Measurements from ENCODE around the gene IL32. TPM values are rescaled to one million over a fixed set of nuclear protein-coding genes. Genes with fewer than 3 reads are reported as not detected.
A peak's percentile ranks its signal among the peaks of the same experiment; 100 is the strongest.

Gene IL32
- total RNA-seq, 1 experiment from 2014 or later, result 4.7 TPM

GRCh38 chr16:3017794-3018506 lies 47.5 kb upstream of the IL32 start, which contains the start of gene CLDN6 (continued):
- TF ChIP-seq CBFB (CRISPR knock-in tag; IDR thresholded peaks at IDR 0.05; ENCODE audit: low read depth), result peak; percentile 92
- TF ChIP-seq SMAD3 (CRISPR knock-in tag; IDR thresholded peaks at IDR 0.05; ENCODE audit: borderline replicate concordance), result peak; percentile 71; the same call in 1 of the 2 replicates
- peak; percentile 59 for TF ChIP-seq USF2 (CRISPR knock-in tag; IDR thresholded peaks at IDR 0.05)
- TF ChIP-seq E2F5 (CRISPR knock-in tag; IDR thresholded peaks at IDR 0.05), result peak; percentile 72
- peak; percentile 51; the same call in 1 of the 2 replicates for TF ChIP-seq NR1H2 (CRISPR knock-in tag; IDR thresholded peaks at IDR 0.05)
- TF ChIP-seq ARID4B (CRISPR knock-in tag; IDR thresholded peaks at IDR 0.05; ENCODE audit: borderline replicate concordance), result no peak; the same call in 1 of the 2 replicates

GRCh38 chr16:3019594-3020246 lies 45.7 kb upstream of the IL32 start:
- H3K9me3 Mint-ChIP-seq, result no peaks in the 10 kb centered on the region
- H3K27me3 Mint-ChIP-seq (ENCODE audit: low read depth), result peaks cover 2% of the 10 kb centered on the region; the same call in 1 of the 2 replicates
- CTCF ChIA-PET, result interaction anchor here (0.7 to 8.6 kb wide), 16 partner anchors 12 to 146 kb away, joined by 3 to 360 read pairs (median 4); partner anchors contain the start of genes CLDN9, FLYWCH1, KREMEN2 and ZSCAN10
- ATAC-seq (no peak), DNase-seq (ENCODE audit: low spot score) (no peak)
- H3K36me3 Mint-ChIP-seq, result peaks cover 23% of the 10 kb centered on the region
- H3K4me1 Mint-ChIP-seq, result peaks cover 59% of the 10 kb centered on the region
- peak overlapping the region; percentile 98 for H3K27ac Mint-ChIP-seq
- TF ChIP-seq GTF2I (CRISPR knock-in tag; conservative IDR thresholded peaks at IDR 0.05), result no peak
- TF ChIP-seq NR2C2 (CRISPR knock-in tag; IDR thresholded peaks at IDR 0.05), result no peak
- TF ChIP-seq NFYB (CRISPR knock-in tag; conservative IDR thresholded peaks at IDR 0.05; ENCODE audit: low read depth), result no peak
- TF ChIP-seq HMGA2 (CRISPR knock-in tag; IDR thresholded peaks at IDR 0.05), result peak; percentile 5; the same call in 1 of the 2 replicates
- TF ChIP-seq TCF7 (CRISPR knock-in tag; IDR thresholded peaks at IDR 0.05; ENCODE audit: low read depth), result no peak
- TF ChIP-seq USF1 (CRISPR knock-in tag; IDR thresholded peaks at IDR 0.05), result no peak
- peak overlapping the region; percentile 86 for H3K4me3 Mint-ChIP-seq
- POLR2A ChIA-PET, result interaction anchor here (0.6 to 17.1 kb wide), 12 partner anchors 10 to 89 kb away, joined by 3 to 502 read pairs (median 6); partner anchors contain the start of genes CLDN9 and ZSCAN10

DNA sequence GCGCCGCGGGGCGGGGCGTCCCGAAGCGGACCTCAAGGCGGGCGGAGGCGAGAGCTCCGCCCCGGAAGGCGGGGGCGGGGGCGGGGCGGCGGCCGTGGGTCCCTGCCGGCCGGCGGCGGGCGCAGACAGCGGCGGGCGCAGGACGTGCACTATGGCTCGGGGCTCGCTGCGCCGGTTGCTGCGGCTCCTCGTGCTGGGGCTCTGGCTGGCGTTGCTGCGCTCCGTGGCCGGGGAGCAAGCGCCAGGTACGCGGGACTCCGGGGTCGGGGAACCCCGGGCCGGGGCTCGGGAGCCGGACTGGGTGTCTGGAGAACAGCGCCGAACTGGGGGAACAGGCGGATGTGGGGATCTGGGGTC lies 45.2 kb upstream of the IL32 start, which contains the start of gene TNFRSF12A:
TNFRSF12A (plus strand) TSS at position 122 of the 357 bp plus-strand sequence; CDS start at position 152, 30 bp downstream.
- Mint-ChIP-seq H3K36me3 (peaks cover 18% of the 10 kb centered on the region), H3K9me3 (no peaks in the 10 kb centered on the region), H3K4me1 (peaks cover 54% of the 10 kb centered on the region), H3K27me3 (ENCODE audit: low read depth) (peaks cover 2% of the 10 kb centered on the region; the same call in 1 of the 2 replicates), H3K4me3 (peak within 1 kb of the TSS; percentile 86), H3K27ac (peak within 1 kb of the TSS; percentile 99)
- POLR2A ChIA-PET, result interaction anchor here (0.6 to 17.1 kb wide), 12 partner anchors 10 to 130 kb away, joined by 3 to 502 read pairs (median 6); partner anchors contain the start of genes CLDN9 and ZSCAN10
- CTCF ChIA-PET, result interaction anchor here (0.7 to 8.6 kb wide), 19 partner anchors 11 to 146 kb away, joined by 3 to 360 read pairs (median 4); partner anchors contain the start of genes CLDN9, FLYWCH1, KREMEN2 and ZSCAN10
- DNase-seq (ENCODE audit: low spot score) (peak; percentile 80), ATAC-seq (peak; percentile 0)
- TF ChIP-seq TP53 (CRISPR knock-in tag; IDR thresholded peaks at IDR 0.05) (no peak), ATF1 (CRISPR knock-in tag; IDR thresholded peaks at IDR 0.05) (no peak), ZNF232 (CRISPR knock-in tag; IDR thresholded peaks at IDR 0.05) (no peak), ARID4B (CRISPR knock-in tag; IDR thresholded peaks at IDR 0.05; ENCODE audit: borderline replicate concordance) (0 out of 2 replicates have a peak, but pooled peaks have one; percentile 34), JUN (CRISPR knock-in tag; IDR thresholded peaks at IDR 0.05) (0 out of 2 replicates have a peak, but pooled peaks have one; percentile 28)

Measured in WTC11 (cell line).